ENCODE measurements around the gene AKR1C1.

- peak; percentile 52 for TF ChIP-seq POLR2AphosphoS5 (IDR thresholded peaks at IDR 0.05)
- no peak for TF ChIP-seq CTCF (IDR thresholded peaks at IDR 0.05)
- no peak for TF ChIP-seq POLR2A (IDR thresholded peaks at IDR 0.05)
- no peak for TF ChIP-seq EP300 (IDR thresholded peaks at IDR 0.05)
Measured at GRCh38 chr10:4943821-4944220, 19.4 kb upstream of the AKR1C1 start.
